Smooth muscle cell (in vitro differentiated cells): ENCODE results near the gene CMTM2. TPM values are rescaled to one million over a fixed set of nuclear protein-coding genes. Genes with fewer than 3 reads are reported as not detected.

Experiments
- DNase-seq: peaks from one replicate; lab custom pipeline; 2025; ENCODE audit not compliant: unreplicated experiment; lab: John Stamatoyannopoulos, UW
- H2AFZ ChIP-seq: fragments of 200-600 bp; sonication (generic); 2 replicates; pipeline ENCODE4 v1.6.0; 2016; ENCODE audit warnings: antibody characterized with exemption, low read depth, mild to moderate bottlenecking
- H3F3A ChIP-seq: fragments of 200-600 bp; sonication (generic); 2 replicates; pipeline ENCODE4 v1.6.0; 2017; ENCODE audit warnings: antibody characterized with exemption, low read depth
- H3K27ac ChIP-seq: fragments of 200-600 bp; sonication (generic); 2 replicates; pipeline ENCODE4 v1.5.1; 2016; ENCODE audit warnings: low read depth, mild to moderate bottlenecking
- H3K27me3 ChIP-seq: fragments of 200-600 bp; sonication (generic); 2 replicates; pipeline ENCODE4 v1.6.1; 2016; ENCODE audit warnings: low read depth, mild to moderate bottlenecking
- H3K36me3 ChIP-seq: fragments of 200-600 bp; sonication (generic); 2 replicates; pipeline ENCODE4 v1.5.1; 2016; ENCODE audit warnings: low read depth
- H3K4me1 ChIP-seq: fragments of 200-600 bp; sonication (generic); 2 replicates; pipeline ENCODE4 v1.5.1; 2016; ENCODE audit warnings: low read depth
- H3K4me2 ChIP-seq: fragments of 200-600 bp; sonication (generic); 2 replicates; pipeline ENCODE4 v1.6.0; 2016; ENCODE audit warnings: mild to moderate bottlenecking
- H3K4me3 ChIP-seq: fragments of 200-600 bp; sonication (generic); 2 replicates; pipeline ENCODE4 v1.5.1; 2016; ENCODE audit warnings: mild to moderate bottlenecking
- H3K79me2 ChIP-seq: fragments of 200-600 bp; sonication (generic); 2 replicates; pipeline ENCODE4 v1.6.0; 2016; ENCODE audit warnings: low read depth, mild to moderate bottlenecking
- H3K9ac ChIP-seq: fragments of 200-600 bp; sonication (generic); 2 replicates; pipeline ENCODE4 v1.6.0; 2016; ENCODE audit warnings: low read depth
- H3K9me3 ChIP-seq: fragments of 200-600 bp; sonication (generic); replicated peaks from 2 replicates; pipeline ENCODE4 v1.5.1; 2016; ENCODE audit warnings: low read depth
- H4K20me1 ChIP-seq: fragments of 200-600 bp; sonication (generic); 2 replicates; pipeline ENCODE4 v1.6.0; 2016; ENCODE audit warnings: low read depth
- CTCF ChIP-seq: fragments of 200-600 bp; sonication (generic); IDR thresholded peaks from 2 replicates; pipeline ENCODE4 v1.5.1; 2017; ENCODE audit warnings: borderline replicate concordance, mild to moderate bottlenecking, antibody characterized with exemption; ENCODE audit not compliant: insufficient read depth, poor library complexity, severe bottlenecking
- WGBS: methylation state at CpG from one replicate; pipeline ENCODE4 v1.1.7; 2016; ENCODE audit warnings: low lambda C conversion rate; 5-methylcytosine and 5-hydroxymethylcytosine counted together
- polyA plus RNA-seq: library from polyadenylated mRNA; unstranded; fragments of >200 nt; fragmentation: Nextera tagmentation; extraction: Ambion mirVana; gene quantifications from 2 replicates; pipeline ENCODE4 v1.2.1, GENCODE V29; 2016
- total RNA-seq: library from RNA; depleted of rRNA; stranded (reverse); fragments of >200 nt; gene quantifications from 2 replicates; pipeline ENCODE4 v1.2.3, GENCODE V29; 2014

Gene CMTM2
- total and polyA plus RNA-seq, 2 experiments from 2014 or later, result not detected

GRCh38 chr16:66618588-66619375 lies 39.5 kb downstream of the CMTM2 start:
- peaks cover 25% of the 10 kb centered on the region for H3K4me1 ChIP-seq
- peak overlapping the region; percentile 33 for H3K9ac ChIP-seq
- H4K20me1 ChIP-seq, result peaks cover 5% of the 10 kb centered on the region
- WGBS, result 38% methylated on average over 10 of the region's 10 CpGs
- H3K4me2 ChIP-seq, result peak overlapping the region; percentile 71
- no peak for TF ChIP-seq CTCF
- H3K27me3 ChIP-seq, result no peaks in the 10 kb centered on the region
- no peak overlapping the region for H3K4me3 ChIP-seq
- no peaks in the 10 kb centered on the region for H3K9me3 ChIP-seq
- DNase-seq, result no peak
- no peaks in the 10 kb centered on the region for H3K36me3 ChIP-seq
- peak overlapping the region; percentile 84 for H3K27ac ChIP-seq
- no peaks in the 10 kb centered on the region for H3K79me2 ChIP-seq
- H3F3A ChIP-seq, result no peaks in the 10 kb centered on the region
- H2AFZ ChIP-seq, result no peak overlapping the region

- no peaks in the 10 kb centered on the region for H3K27me3 ChIP-seq
- no peaks in the 10 kb centered on the region for H3K36me3 ChIP-seq
- TF ChIP-seq CTCF, result no peak
- no peak overlapping the region for H2AFZ ChIP-seq
- no peaks in the 10 kb centered on the region for H3K9me3 ChIP-seq
- peaks cover 5% of the 10 kb centered on the region for H4K20me1 ChIP-seq
- no peak for DNase-seq
- H3K4me2 ChIP-seq, result peak overlapping the region; percentile 71
- no peak overlapping the region for H3K4me3 ChIP-seq
- H3K9ac ChIP-seq, result peak overlapping the region; percentile 22
- peaks cover 25% of the 10 kb centered on the region for H3K4me1 ChIP-seq
- no peaks in the 10 kb centered on the region for H3F3A ChIP-seq
- H3K27ac ChIP-seq, result peak overlapping the region; percentile 84
- no peaks in the 10 kb centered on the region for H3K79me2 ChIP-seq
- WGBS, result 68% methylated on average over 12 of the region's 12 CpGs
Measured at GRCh38 chr16:66619534-66620428, 40.5 kb downstream of the CMTM2 start.

- WGBS, result 65% methylated on average over 8 of the region's 8 CpGs
- no peak for TF ChIP-seq CTCF
- Histone ChIP-seq H3F3A (no peaks in the 10 kb centered on the region), H3K27me3 (no peaks in the 10 kb centered on the region), H4K20me1 (peaks cover 5% of the 10 kb centered on the region), H3K9ac (no peak overlapping the region), H3K36me3 (no peaks in the 10 kb centered on the region), H3K27ac (no peak overlapping the region), H3K4me1 (peaks cover 25% of the 10 kb centered on the region), H2AFZ (no peak overlapping the region), H3K4me2 (no peak overlapping the region), H3K9me3 (no peaks in the 10 kb centered on the region), H3K79me2 (no peaks in the 10 kb centered on the region), H3K4me3 (no peak overlapping the region)
- no peak for DNase-seq
Measured at GRCh38 chr16:66620429-66620795, 41.1 kb downstream of the CMTM2 start.
